ENCODE measurements around the gene NAV2. TPM values are rescaled to one million over a fixed set of nuclear protein-coding genes. Genes with fewer than 3 reads are reported as not detected.

The NAV2 gene
- total and polyA plus RNA-seq, 3 donors from 2014 or later: 3.4 to 6.0 (median 3.9) TPM

GRCh38 chr11:19816817-19817216 is 104.2 kb downstream of the NAV2 start:
- intact Hi-C loops (cut with DNase I; ENCODE audit: low total_unique reads): no loop called here
- H3K9me3 ChIP-seq: no peaks in the 10 kb centered on the region
- WGBS, 2 donors: 38 to 54% methylated on average over 4 of the region's 4 CpGs
- H3K4me1 ChIP-seq: no peaks in the 10 kb centered on the region
- H3K27ac ChIP-seq: no peak overlapping the region
- TF ChIP-seq POLR2A (IDR thresholded peaks at IDR 0.05) (no peak), CTCF (IDR thresholded peaks at IDR 0.05) (no peak)
- H3K27me3 ChIP-seq: no peaks in the 10 kb centered on the region
- H3K4me3 ChIP-seq: no peak overlapping the region
- no peaks in the 10 kb centered on the region for H3K36me3 ChIP-seq (ENCODE audit: low read depth, missing control alignments)
- no peak for DNase-seq

- 87% methylated on average over 6 of the region's 6 CpGs for WGBS, 2 donors
- intact Hi-C loops (cut with DNase I; ENCODE audit: low total_unique reads): no loop called here
- H3K4me1 ChIP-seq: no peaks in the 10 kb centered on the region
These were observed 104.7 kb downstream of the NAV2 start for GRCh38 chr11:19817265-19817851.

GRCh38 chr11:19817870-19818269 is 105.2 kb downstream of the NAV2 start:
- H3K27ac ChIP-seq: no peak overlapping the region
- TF ChIP-seq POLR2A (IDR thresholded peaks at IDR 0.05): no peak
- no peak for TF ChIP-seq CTCF (IDR thresholded peaks at IDR 0.05)
- WGBS, 2 donors: 84 to 85% methylated on average over 3 of the region's 3 CpGs
- no peak for DNase-seq
- H3K4me3 ChIP-seq: no peak overlapping the region
- H3K27me3 ChIP-seq: no peaks in the 10 kb centered on the region
- intact Hi-C loops (cut with DNase I; ENCODE audit: low total_unique reads): no loop called here
- no peaks in the 10 kb centered on the region for H3K36me3 ChIP-seq (ENCODE audit: low read depth, missing control alignments)
- no peaks in the 10 kb centered on the region for H3K4me1 ChIP-seq
- no peaks in the 10 kb centered on the region for H3K9me3 ChIP-seq

More at GRCh38 chr11:19817265-19817851, 104.7 kb downstream of the NAV2 start:
- no peak overlapping the region for H3K4me3 ChIP-seq
- TF ChIP-seq CTCF (IDR thresholded peaks at IDR 0.05) (no peak), POLR2A (IDR thresholded peaks at IDR 0.05) (no peak)
- no peak overlapping the region for H3K27ac ChIP-seq
- H3K36me3 ChIP-seq (ENCODE audit: low read depth, missing control alignments): no peaks in the 10 kb centered on the region
- DNase-seq: no peak
- no peaks in the 10 kb centered on the region for H3K9me3 ChIP-seq
- H3K27me3 ChIP-seq: no peaks in the 10 kb centered on the region

GRCh38 chr11:19818619-19819018 is 106.0 kb downstream of the NAV2 start:
- no peaks in the 10 kb centered on the region for H3K9me3 ChIP-seq
- H3K36me3 ChIP-seq (ENCODE audit: low read depth, missing control alignments): no peaks in the 10 kb centered on the region
- TF ChIP-seq CTCF (IDR thresholded peaks at IDR 0.05) (no peak), POLR2A (IDR thresholded peaks at IDR 0.05) (no peak)
- 91 to 99% methylated on average over 3 of the region's 3 CpGs for WGBS, 2 donors
- no peaks in the 10 kb centered on the region for H3K27me3 ChIP-seq
- no peak overlapping the region for H3K4me3 ChIP-seq
- intact Hi-C loops (cut with DNase I; ENCODE audit: low total_unique reads): no loop called here
- H3K27ac ChIP-seq: no peak overlapping the region
- DNase-seq: no peak
- H3K4me1 ChIP-seq: no peaks in the 10 kb centered on the region

- no peaks in the 10 kb centered on the region for H3K36me3 ChIP-seq (ENCODE audit: low read depth, missing control alignments)
- DNase-seq: no peak
- TF ChIP-seq CTCF (IDR thresholded peaks at IDR 0.05) (no peak), POLR2A (IDR thresholded peaks at IDR 0.05) (no peak)
- H3K27ac ChIP-seq: no peak overlapping the region
- H3K4me1 ChIP-seq: no peaks in the 10 kb centered on the region
- no peaks in the 10 kb centered on the region for H3K27me3 ChIP-seq
- 82 to 83% methylated on average over 2 of the region's 2 CpGs for WGBS, 2 donors
- intact Hi-C loops (cut with DNase I; ENCODE audit: low total_unique reads): no loop called here
- no peak overlapping the region for H3K4me3 ChIP-seq
- H3K9me3 ChIP-seq: no peaks in the 10 kb centered on the region
These were observed 106.5 kb downstream of the NAV2 start for GRCh38 chr11:19819148-19819547.

Data from testis (tissue), 3 donors.